DMS53 (cell line): Measurements from ENCODE around the gene GABPA.
"Not testable (repeated sequence)": the region's sequence is repeated elsewhere in the genome, so short reads cannot be mapped to it uniquely, and the experiment has no call there.

Experiments
- DNase-seq: peaks from one replicate; lab custom pipeline; 2025; lab: John Stamatoyannopoulos, UW

The GABPA gene

GRCh38 chr21:25742900-25743299 is 8.1 kb downstream of the GABPA start:
- no peak for DNase-seq

- DNase-seq = no peak
Observed at GRCh38 chr21:25744854-25745253, 10.1 kb downstream of the GABPA start.

- DNase-seq = no peak
Observed at GRCh38 chr21:25750085-25750484, 15.3 kb downstream of the GABPA start.

GRCh38 chr21:25752416-25752815 is 17.6 kb downstream of the GABPA start:
- no peak for DNase-seq

GRCh38 chr21:25756190-25756932 is 21.6 kb downstream of the GABPA start:
- no peak for DNase-seq

- DNase-seq = no peak
Observed at GRCh38 chr21:25757531-25757930, 22.8 kb downstream of the GABPA start.

- no peak for DNase-seq
Observed at GRCh38 chr21:25759573-25759972, 24.8 kb downstream of the GABPA start.

GRCh38 chr21:25760061-25760460 is 25.3 kb downstream of the GABPA start:
- DNase-seq = no peak

GRCh38 chr21:25760677-25761076 is 25.9 kb downstream of the GABPA start:
- no peak for DNase-seq

- no peak for DNase-seq
Observed at GRCh38 chr21:25764065-25764464, 29.3 kb downstream of the GABPA start.

GRCh38 chr21:25767921-25768320 is 33.1 kb downstream of the GABPA start:
- no peak for DNase-seq

- DNase-seq = no peak
Observed at GRCh38 chr21:25772686-25773085, 37.9 kb downstream of the GABPA start.

- no peak for DNase-seq
Observed at GRCh38 chr21:25776440-25776839, 41.7 kb downstream of the GABPA start.

GRCh38 chr21:25778126-25778875 is 43.5 kb downstream of the GABPA start:
- DNase-seq = not testable (repeated sequence)

- DNase-seq = no peak
Observed at GRCh38 chr21:25788677-25789076, 53.9 kb downstream of the GABPA start.

GRCh38 chr21:25790122-25790877 is 55.5 kb downstream of the GABPA start:
- peak; percentile 79 for DNase-seq

GRCh38 chr21:25790878-25791204 is 56.1 kb downstream of the GABPA start:
- no peak for DNase-seq

- peak; percentile 47 for DNase-seq
Observed at GRCh38 chr21:25791319-25791718, 56.5 kb downstream of the GABPA start.

GRCh38 chr21:25801217-25802014 is 66.6 kb downstream of the GABPA start:
- DNase-seq = peak; percentile 89

- no peak for DNase-seq
Observed at GRCh38 chr21:25806060-25806459, 71.3 kb downstream of the GABPA start.

- DNase-seq = no peak
Observed at GRCh38 chr21:25807191-25807590, 72.4 kb downstream of the GABPA start.

- no peak for DNase-seq
Observed at GRCh38 chr21:25809013-25809412, 74.2 kb downstream of the GABPA start.
